C4-2B (cell line): ENCODE results near the gene PPM1N.

Experiments used
- CTCF ChIP-seq: fragments of 450-650 bp; conservative IDR thresholded peaks from 2 replicates; pipeline ENCODE4 v1.5.1; 2017; ENCODE audit warnings: mild to moderate bottlenecking
- ZFX ChIP-seq: fragments of 450-650 bp; IDR thresholded peaks from 2 replicates; pipeline ENCODE4 v1.6.1; 2017

- TF ChIP-seq CTCF: no peak
- TF ChIP-seq ZFX: no peak
Measured at GRCh38 chr19:45528149-45528743, 30.0 kb downstream of the PPM1N start.
